Islet precursor cell (in vitro differentiated cells): ENCODE data around the gene KCNH2.

Source experiments
- DNase-seq: peaks from one replicate; pipeline ENCODE4 v3.0.0-alpha.2; 2018

Gene KCNH2

DNA sequence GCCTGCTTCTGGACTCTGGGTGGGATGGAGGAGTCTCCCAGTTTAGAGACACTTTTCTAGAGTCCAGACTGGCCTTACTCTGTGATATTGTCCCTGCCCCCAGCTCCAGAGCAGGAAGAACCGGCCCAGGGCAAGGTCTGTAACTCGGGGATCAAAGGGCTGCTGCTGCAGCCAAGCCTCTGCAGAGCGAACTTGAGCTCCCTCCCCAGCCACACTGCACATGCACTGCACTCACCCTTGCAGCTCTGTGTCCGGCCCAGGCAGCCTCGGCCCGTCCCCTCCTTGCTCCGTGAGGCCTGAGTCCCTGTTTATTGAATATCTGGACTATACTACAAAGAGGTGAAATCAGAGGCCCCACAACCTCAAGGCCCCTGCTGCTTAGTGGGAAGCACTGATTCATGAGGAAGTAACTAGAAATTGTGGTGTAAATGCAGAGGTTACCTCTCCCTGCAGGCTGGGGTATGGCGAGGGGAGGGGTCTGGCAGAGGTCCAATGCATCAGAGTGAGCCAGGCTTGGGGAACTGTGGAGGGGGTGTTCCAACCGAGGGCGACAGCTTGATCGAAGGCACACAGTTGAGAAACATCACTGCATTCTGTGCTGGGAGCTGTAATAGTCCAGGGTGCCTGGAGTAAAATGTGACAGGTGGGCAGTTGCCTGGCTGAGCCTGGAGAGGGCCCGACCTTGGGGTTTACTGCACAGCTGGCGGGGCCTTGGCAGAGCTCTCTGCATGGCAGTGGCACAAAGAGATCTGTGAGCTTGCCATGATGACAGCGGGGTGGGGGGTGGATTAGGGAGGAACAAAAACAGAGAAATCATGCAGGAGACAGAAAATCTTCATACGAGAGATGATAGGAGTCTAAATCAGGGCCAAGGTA is 76.7 kb downstream of the KCNH2 start:
- DNase-seq, result peak; percentile 56

DNA sequence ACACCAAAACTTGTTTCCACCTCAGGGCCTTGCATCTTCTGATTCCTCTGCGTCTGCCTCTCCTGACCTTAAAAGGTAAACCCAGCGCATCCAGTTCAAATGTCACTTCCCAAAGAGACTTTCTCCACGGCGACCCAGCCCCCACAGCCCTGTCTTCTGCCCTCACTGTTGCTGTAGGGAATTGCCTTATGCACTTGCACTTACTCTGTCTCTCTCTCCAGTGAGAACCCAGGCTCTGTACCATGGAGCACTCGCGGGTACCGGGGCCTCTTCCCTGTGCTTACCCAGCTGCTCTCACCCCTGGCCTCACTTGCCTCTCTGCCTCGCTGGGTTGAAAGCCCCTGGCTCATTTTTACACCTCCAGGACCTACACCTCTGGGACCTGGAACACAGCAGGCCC is 77.4 kb downstream of the KCNH2 start:
- peak; percentile 53 for DNase-seq

DNA sequence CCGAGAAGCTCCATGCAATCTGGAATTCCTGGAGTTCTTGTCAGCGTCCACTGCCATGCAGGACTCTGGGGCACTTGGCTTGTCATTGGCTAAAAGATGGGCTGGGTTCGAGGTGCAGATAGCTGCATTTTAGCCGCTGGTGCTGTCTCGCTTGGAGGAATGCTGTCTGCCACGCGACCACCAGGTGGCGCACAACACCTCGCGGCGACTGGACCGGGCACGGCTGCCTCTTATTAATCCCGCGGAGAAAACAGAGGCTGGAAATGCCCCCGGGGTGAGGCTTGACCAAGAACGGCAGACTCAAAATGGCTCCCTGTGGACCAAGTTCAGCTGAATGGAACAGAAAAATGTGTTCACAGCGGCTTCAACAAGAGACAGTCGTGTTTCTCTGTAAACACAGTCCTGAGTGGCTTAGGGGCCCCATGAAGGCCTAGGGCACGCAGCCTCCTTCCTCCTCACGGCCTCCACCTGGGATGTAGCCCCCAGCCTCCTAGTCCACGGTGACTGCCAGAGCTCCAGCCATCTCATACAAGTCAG is 79.6 kb downstream of the KCNH2 start:
- DNase-seq, result peak; percentile 88

DNA sequence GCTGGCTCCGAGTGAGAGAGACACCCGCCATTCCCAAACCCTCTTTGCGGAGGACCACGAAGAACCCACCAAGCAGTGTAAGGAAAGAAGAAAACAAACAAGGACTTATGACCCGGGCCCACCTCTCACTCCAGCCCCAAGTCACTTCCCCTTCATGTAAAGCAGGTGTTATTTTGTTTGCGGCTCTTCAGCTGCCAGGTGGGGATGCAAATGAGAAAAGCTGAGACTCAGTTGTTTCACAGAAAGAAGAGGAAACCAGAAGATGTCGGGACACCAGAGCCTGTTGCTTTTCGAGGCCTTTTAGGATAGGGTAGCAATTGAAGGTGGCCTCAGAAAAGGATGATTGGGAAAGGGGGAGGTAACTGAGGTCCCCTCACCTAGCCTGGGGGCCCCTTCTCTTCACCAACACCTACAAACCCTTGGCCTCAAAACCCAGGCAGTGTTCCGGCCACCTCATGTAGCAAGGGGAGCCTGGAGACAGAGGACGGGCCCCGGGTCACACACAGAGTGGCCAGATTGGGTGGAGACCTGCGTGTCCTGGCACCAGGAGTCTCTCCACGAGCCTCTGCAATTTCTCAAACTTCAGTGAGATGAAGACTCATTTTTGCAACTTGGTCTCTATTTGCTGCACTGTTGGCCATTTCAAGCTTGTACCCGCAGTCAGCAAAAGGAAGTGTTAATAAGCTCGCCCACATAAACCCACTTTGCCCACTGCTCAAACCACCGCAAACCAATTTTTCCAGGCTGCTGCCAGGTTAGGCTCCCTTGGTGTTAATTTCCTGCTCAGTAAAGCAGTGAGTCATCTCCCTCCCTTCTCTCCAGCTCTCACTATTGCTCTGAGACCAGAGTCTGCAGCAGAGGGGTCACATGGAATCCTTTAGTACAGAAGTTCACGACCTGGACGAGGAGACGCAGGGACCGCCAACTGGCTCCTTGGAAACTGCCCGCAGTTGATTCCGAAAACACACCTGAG is 80.3 kb downstream of the KCNH2 start:
- DNase-seq, result no peak

DNA sequence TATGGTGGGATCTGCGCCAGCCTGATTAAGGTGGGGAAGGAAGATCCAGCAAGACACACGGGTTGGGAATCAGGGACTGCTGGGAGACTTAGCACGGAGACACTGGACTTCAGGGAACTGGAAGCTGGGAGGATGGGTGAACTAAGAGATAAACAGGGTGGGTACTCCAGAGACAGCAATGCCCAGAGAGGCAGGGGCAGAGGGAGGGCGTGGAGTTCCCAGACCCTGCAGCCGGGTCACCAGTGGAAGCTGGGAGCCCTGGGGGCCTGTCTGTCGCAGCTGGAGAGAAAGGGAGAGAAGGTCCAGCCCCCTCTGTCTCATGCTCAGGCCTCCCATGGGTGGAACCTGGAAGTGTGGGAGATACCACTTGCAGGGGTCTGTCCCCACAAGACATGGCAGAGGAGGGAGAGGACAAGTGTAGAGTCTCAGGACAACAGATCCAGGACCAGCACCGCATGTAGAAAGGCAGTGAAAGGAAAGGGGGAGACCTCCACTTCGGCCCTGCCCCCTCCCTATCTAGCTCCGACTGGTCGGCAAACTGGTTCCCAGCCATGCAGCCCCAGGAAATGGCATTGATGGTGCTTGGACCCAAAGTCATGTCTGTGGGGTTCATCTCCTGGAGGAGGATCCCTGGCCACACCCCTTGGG is 81.4 kb downstream of the KCNH2 start:
- DNase-seq, result no peak

DNA sequence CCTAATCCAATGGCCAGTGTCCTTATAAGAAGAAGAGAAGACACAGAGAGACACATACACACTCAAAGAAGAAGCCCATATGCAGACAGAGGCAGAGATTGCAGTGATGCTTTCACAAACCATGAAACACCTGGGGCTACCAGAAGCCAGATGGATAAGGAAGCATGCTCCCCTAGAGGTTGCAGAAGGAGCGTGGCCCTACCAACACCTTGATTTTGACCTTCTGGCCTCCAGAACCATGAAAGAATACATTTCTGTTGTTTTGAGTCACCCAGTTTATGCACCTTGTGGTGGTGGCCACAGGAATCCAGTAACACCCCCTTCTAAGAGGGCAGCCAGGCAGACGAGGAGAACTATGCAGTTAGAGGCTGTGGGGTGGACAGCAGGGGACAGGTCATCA is 82.3 kb downstream of the KCNH2 start:
- no peak for DNase-seq
